ENCODE measurements around the gene ABAT. TPM values are rescaled to one million over a fixed set of nuclear protein-coding genes. Genes with fewer than 3 reads are reported as not detected.
"Not testable (repeated sequence)": the region's sequence is repeated elsewhere in the genome, so short reads cannot be mapped to it uniquely, and the experiment has no call there.

Gene ABAT
- total and polyA plus RNA-seq, 5 experiments from 2014 or later = 1.7 to 10.0 (median 2.4) TPM

- POLR2A ChIA-PET = no interaction called here
- DNase-seq = no peak
- Mint-ChIP-seq H3K36me3 (peaks cover 9 to 61% (median 24%) of the 10 kb centered on the region in 3 donors), H3K27ac (no peak overlapping the region), H3K27me3 (no peaks in the 10 kb centered on the region), H3K9me3 (no peaks in the 10 kb centered on the region), H3K4me1 (no peaks in the 10 kb centered on the region), H3K4me3 (no peak overlapping the region)
- no peak for ATAC-seq
These were observed 94.3 kb downstream of the ABAT start for GRCh38 chr16:8768692-8769091.

GRCh38 chr16:8773537-8773936 is 99.1 kb downstream of the ABAT start:
- POLR2A ChIA-PET = no interaction called here
- Mint-ChIP-seq H3K27me3 (no peaks in the 10 kb centered on the region), H3K27ac (no peak overlapping the region), H3K4me1 (no peaks in the 10 kb centered on the region), H3K9me3 (no peaks in the 10 kb centered on the region), H3K4me3 (no peak overlapping the region), H3K36me3 (peaks cover 9 to 59% (median 43%) of the 10 kb centered on the region in 3 donors)
- ATAC-seq (no peak), DNase-seq (no peak)

DNA sequence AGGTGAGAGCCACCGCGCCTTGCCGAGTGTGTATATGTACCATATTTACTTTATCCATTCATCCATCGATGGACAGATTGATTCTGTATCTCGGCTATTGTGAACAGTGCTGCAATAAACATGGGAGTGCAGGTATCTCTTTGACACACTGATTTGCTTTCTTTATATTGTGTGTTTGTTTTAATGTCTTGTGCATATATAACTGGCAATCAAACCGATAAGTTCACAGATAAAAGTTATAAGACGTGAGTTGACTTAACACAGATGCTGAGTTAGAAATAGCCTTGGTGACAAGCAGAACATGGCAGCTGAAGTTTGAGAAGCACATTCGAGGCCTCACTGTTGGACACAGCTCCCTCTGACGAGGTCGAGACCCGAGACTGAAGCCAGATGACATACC is 99.8 kb downstream of the ABAT start:
- Mint-ChIP-seq H3K27me3 (no peaks in the 10 kb centered on the region), H3K36me3 (peaks cover 9 to 54% (median 42%) of the 10 kb centered on the region in 3 donors), H3K27ac (peak overlapping the region in 1 of 10 donors; percentile 33), H3K4me1 (no peaks in the 10 kb centered on the region), H3K4me3 (no peak overlapping the region), H3K9me3 (no peaks in the 10 kb centered on the region)
- no peak for ATAC-seq
- POLR2A ChIA-PET = no interaction called here
- no peak for DNase-seq

GRCh38 chr16:8775359-8775758 is 100.9 kb downstream of the ABAT start:
- POLR2A ChIA-PET = interaction anchor here (0.5 kb wide), 1 partner anchor 149 kb away, joined by 3 read pairs; no protein-coding TSS in a partner anchor
- Mint-ChIP-seq H3K36me3 (peaks cover 9 to 54% (median 39%) of the 10 kb centered on the region in 3 donors), H3K27me3 (no peaks in the 10 kb centered on the region), H3K4me3 (no peak overlapping the region), H3K9me3 (no peaks in the 10 kb centered on the region), H3K27ac (no peak overlapping the region), H3K4me1 (no peaks in the 10 kb centered on the region)
- no peak for ATAC-seq
- DNase-seq = no peak

DNA sequence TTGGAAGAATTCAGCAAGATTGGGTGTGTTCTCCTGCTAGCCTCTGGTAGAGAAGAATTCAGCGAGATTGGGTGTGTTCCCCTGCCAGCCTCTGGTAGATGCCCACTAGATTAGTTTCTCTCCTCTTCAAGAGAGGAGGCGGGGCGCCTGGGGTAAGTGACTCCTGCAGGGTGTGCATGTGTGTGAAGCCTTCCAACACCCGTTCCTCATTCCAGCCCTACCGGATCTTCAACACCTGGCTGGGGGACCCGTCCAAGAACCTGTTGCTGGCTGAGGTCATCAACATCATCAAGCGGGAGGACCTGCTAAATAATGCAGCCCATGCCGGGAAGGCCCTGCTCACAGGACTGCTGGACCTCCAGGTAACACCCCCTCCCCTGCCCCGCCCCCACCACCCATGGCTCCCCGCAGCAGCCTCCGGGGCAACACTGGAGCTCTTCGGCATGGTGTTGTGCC is 101.7 kb downstream of the ABAT start:
- Mint-ChIP-seq H3K36me3 (peaks cover 9 to 54% (median 39%) of the 10 kb centered on the region in 3 donors), H3K9me3 (no peaks in the 10 kb centered on the region), H3K27me3 (no peaks in the 10 kb centered on the region), H3K4me3 (no peak overlapping the region), H3K4me1 (no peaks in the 10 kb centered on the region), H3K27ac (no peak overlapping the region)
- POLR2A ChIA-PET = no interaction called here
- no peak for ATAC-seq
- no peak for DNase-seq

DNA sequence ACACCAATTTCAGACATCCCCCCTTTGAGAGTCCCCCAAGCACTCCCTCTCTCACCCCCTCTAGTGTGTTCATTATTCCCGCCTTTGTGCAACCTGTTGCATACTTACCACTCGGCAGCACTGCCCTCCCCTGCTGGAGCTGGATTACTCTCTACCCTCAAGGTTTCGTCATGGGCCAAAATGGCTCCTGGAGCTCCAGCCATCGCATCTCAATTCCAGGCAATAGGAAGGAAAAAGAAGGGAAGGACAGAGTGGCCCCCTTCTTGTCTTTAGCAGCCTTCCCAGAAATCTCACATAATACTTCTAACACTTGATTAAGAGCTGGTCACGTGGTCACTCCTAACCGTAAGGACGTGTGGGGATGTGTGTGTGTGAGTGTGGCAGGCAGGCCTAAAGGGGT is 102.8 kb downstream of the ABAT start:
- no peak for ATAC-seq
- no peaks in the 10 kb centered on the region for H3K4me1 Mint-ChIP-seq
- H3K4me3 Mint-ChIP-seq = no peak overlapping the region
- H3K36me3 Mint-ChIP-seq = peaks cover 4 to 49% (median 39%) of the 10 kb centered on the region in 3 donors
- no peaks in the 10 kb centered on the region for H3K9me3 Mint-ChIP-seq
- POLR2A ChIA-PET = no interaction called here
- no peaks in the 10 kb centered on the region for H3K27me3 Mint-ChIP-seq
- DNase-seq = no peak
- peak overlapping the region in 1 of 10 donors; percentile 8 for H3K27ac Mint-ChIP-seq

DNA sequence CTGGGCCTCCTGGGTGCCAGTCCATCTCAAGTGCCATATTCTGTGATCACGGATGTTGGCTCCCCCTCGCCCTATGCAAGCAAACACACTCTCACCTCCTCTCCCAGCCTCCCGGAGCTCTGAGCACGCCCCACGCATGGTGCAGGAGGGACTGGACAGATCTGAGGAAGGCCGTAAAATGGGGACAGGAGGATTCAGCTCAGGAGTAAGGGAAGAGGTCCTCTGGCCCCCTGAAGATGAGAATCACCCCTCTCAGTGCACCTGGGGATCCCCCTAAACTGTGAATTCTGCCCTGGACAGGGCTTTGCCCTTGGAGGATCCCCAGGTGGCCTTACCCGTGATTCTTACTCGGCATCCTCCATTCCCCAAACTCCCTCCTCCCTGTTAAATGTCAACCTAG is 107.4 kb downstream of the ABAT start:
- Mint-ChIP-seq H3K4me1 (no peaks in the 10 kb centered on the region), H3K27me3 (no peaks in the 10 kb centered on the region), H3K4me3 (no peak overlapping the region), H3K9me3 (no peaks in the 10 kb centered on the region), H3K27ac (no peak overlapping the region), H3K36me3 (peaks cover 0 to 11% (median 8%) of the 10 kb centered on the region in 3 donors)
- no peak for ATAC-seq
- DNase-seq = no peak
- POLR2A ChIA-PET = no interaction called here

GRCh38 chr16:8782673-8783072 is 108.3 kb downstream of the ABAT start:
- Mint-ChIP-seq H3K4me1 (no peaks in the 10 kb centered on the region), H3K27me3 (no peaks in the 10 kb centered on the region), H3K36me3 (peaks cover 0 to 5% (median 2%) of the 10 kb centered on the region in 3 donors), H3K27ac (peak overlapping the region in 1 of 10 donors; percentile 78), H3K4me3 (no peak overlapping the region), H3K9me3 (no peaks in the 10 kb centered on the region)
- DNase-seq (no peak), ATAC-seq (no peak)
- POLR2A ChIA-PET = no interaction called here

- ATAC-seq (no peak), DNase-seq (no peak)
- H3K4me1 Mint-ChIP-seq = no peaks in the 10 kb centered on the region
- H3K27me3 Mint-ChIP-seq = no peaks in the 10 kb centered on the region
- POLR2A ChIA-PET = no interaction called here
- no peaks in the 10 kb centered on the region for H3K36me3 Mint-ChIP-seq
- no peak overlapping the region for H3K27ac Mint-ChIP-seq
- no peak overlapping the region for H3K4me3 Mint-ChIP-seq
- no peaks in the 10 kb centered on the region for H3K9me3 Mint-ChIP-seq
These were observed 111.0 kb downstream of the ABAT start for GRCh38 chr16:8785408-8785807.

- not testable (repeated sequence) for H3K27me3 Mint-ChIP-seq, DNase-seq
These were observed 111.9 kb downstream of the ABAT start for GRCh38 chr16:8786316-8786715.

DNA sequence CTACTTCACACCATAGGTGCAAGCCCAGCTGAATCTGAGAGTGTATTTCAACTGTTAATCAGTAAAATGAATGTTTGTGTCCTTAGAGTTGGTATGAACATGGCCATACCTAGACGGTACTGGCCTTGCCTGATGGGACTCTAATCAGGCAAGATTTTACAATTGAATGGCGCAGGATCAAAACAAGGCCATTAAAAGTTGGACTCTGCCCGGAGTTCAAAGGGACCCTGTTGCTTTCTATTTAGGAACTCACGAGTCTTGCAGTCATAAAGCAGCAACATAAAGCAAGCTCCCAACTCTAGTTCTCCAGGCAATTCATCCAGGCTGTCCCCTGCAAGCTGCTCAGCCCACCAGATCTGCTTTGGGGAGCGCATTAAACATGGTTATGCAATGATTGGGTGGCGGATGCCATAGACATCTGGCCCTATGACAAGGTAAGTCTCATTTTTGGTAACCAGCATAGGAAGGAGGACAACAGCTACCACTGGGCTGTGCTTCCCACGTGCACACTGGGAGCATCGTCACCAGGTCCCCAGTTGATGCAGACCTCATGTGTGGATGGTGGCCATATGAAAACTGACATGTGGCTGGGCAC is 114.3 kb downstream of the ABAT start:
- ATAC-seq (no peak), DNase-seq (no peak)
- peaks cover 0 to 14% (median 5%) of the 10 kb centered on the region in 4 donors for H3K4me1 Mint-ChIP-seq
- no peak overlapping the region for H3K4me3 Mint-ChIP-seq
- H3K9me3 Mint-ChIP-seq = no peaks in the 10 kb centered on the region
- POLR2A ChIA-PET = no interaction called here
- H3K27ac Mint-ChIP-seq = no peak overlapping the region
- H3K36me3 Mint-ChIP-seq = no peaks in the 10 kb centered on the region
- no peaks in the 10 kb centered on the region for H3K27me3 Mint-ChIP-seq

More at GRCh38 chr16:8786316-8786715, 111.9 kb downstream of the ABAT start:
- not testable (repeated sequence) for ATAC-seq, H3K27ac Mint-ChIP-seq, H3K9me3 Mint-ChIP-seq, H3K4me1 Mint-ChIP-seq, H3K4me3 Mint-ChIP-seq, H3K36me3 Mint-ChIP-seq
- POLR2A ChIA-PET = interaction anchor here (0.6 kb wide), 1 partner anchor 270 kb away, joined by 4 read pairs; no protein-coding TSS in a partner anchor

DNA sequence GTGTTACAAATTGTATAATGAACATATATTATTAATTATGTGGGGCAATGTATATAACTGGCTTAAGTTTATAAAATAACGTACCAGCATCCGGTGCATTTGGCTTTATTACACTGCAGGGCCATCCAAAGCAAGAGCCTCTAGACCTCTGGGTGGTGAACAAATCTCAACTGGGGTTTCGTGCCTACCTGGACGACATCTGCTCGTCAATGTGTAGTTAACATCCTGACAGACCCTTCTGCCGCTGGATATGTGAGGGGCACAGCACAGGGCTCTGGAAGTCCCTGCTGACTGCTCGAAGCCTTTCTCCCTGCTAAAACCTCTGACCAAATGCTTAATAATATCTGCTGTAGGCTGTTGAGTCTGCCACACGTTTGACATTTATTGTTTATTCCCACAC is 120.7 kb downstream of the ABAT start:
- Mint-ChIP-seq H3K9me3 (no peaks in the 10 kb centered on the region), H3K4me1 (peaks cover 11 to 55% (median 50%) of the 10 kb centered on the region in 4 donors), H3K4me3 (peak overlapping the region in 3 of 10 donors; percentile 20 to 26 (median 20)), H3K27me3 (no peaks in the 10 kb centered on the region), H3K36me3 (peaks cover 0 to 2% (median 2%) of the 10 kb centered on the region in 3 donors), H3K27ac (peak overlapping the region in 2 of 10 donors; percentile 34 to 76)
- ATAC-seq (no peak), DNase-seq (no peak)
- POLR2A ChIA-PET = no interaction called here

DNA sequence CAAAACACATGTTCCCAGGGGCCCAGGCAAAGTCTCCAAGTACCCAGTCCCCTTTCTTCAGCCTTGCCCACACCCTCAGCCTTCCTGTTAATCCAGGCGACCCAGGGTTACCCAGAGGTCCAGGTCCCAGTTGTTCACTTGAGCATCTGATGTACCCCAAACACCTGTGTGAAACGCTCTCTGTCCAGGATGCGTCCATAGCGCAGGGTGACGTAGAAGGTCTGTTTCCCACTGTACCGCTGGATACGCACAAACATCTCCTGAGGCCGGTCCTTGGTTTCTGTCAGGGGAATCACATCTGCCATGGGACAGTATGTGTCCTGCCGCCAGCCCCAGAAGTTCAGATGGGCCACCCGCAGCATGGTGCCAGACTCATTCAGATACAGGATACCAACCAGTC is 121.4 kb downstream of the ABAT start:
- ATAC-seq (no peak), DNase-seq (no peak)
- peaks cover 11 to 56% (median 51%) of the 10 kb centered on the region in 4 donors for H3K4me1 Mint-ChIP-seq
- H3K9me3 Mint-ChIP-seq = no peaks in the 10 kb centered on the region
- H3K27ac Mint-ChIP-seq = peak overlapping the region in 3 of 10 donors; percentile 31 to 97 (median 46)
- peak overlapping the region in 5 of 10 donors; percentile 11 to 98 (median 26) for H3K4me3 Mint-ChIP-seq
- POLR2A ChIA-PET = no interaction called here
- no peaks in the 10 kb centered on the region for H3K27me3 Mint-ChIP-seq
- H3K36me3 Mint-ChIP-seq = peaks cover 0 to 2% (median 2%) of the 10 kb centered on the region in 3 donors
